ENCODE data around the gene MAD1L1. TPM values are rescaled to one million over a fixed set of nuclear protein-coding genes. Genes with fewer than 3 reads are reported as not detected.

Gene MAD1L1
- total RNA-seq, 2 donors from 2014 or later = 51.2 to 63.8 TPM

GRCh38 chr7:1794888-1795542, 437.7 kb downstream of the MAD1L1 start:
- Mint-ChIP-seq H3K27me3 (ENCODE audit: low read depth) (peaks cover 24% of the 10 kb centered on the region), H3K36me3 (ENCODE audit: insufficient read depth in 2 of 2) (peaks cover 6 to 18% of the 10 kb centered on the region in 2 donors), H3K27ac (no peak overlapping the region), H3K4me1 (ENCODE audit: low read depth) (no peaks in the 10 kb centered on the region), H3K9me3 (peaks cover 10 to 17% of the 10 kb centered on the region in 2 donors), H3K4me3 (no peak overlapping the region)
- no peak for ATAC-seq (replicated peaks in 1 of 2)
- no peak for DNase-seq

DNA sequence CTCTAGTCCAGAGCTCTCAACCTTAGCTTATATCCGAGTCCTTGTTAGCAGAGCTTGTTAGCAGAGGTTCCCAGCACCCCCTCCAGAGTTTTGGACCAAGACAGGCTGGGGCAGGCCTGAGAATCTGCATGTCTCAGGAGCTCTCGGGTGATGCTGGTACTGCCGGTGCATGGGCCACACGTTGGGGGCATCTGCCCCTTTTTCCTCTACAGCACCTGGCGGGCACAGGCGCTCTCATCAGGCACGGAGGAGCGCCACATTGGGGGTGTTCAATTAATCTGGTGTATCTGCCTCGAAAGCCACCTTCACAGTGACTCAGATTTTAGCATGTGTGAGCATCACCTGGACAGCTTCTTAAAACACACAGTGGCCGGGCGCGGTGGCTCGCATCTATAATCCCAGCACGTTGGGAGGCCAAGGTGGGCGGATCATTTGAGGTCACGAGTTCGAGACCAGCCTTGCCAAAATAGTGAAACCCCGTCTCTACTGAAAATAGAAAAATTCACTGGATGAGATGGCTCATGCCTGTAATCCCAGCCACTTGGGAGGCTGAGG, 445.0 kb downstream of the MAD1L1 start:
- H3K4me3 Mint-ChIP-seq = no peak overlapping the region
- no peaks in the 10 kb centered on the region for H3K27me3 Mint-ChIP-seq (ENCODE audit: low read depth)
- no peak for DNase-seq
- H3K36me3 Mint-ChIP-seq (ENCODE audit: insufficient read depth in 2 of 2) = peaks cover 5 to 11% of the 10 kb centered on the region in 2 donors
- ATAC-seq (replicated peaks in 1 of 2) = no peak
- H3K9me3 Mint-ChIP-seq = peaks cover 3 to 6% of the 10 kb centered on the region in 2 donors
- peaks cover 4% of the 10 kb centered on the region for H3K4me1 Mint-ChIP-seq (ENCODE audit: low read depth)
- H3K27ac Mint-ChIP-seq = no peak overlapping the region

GRCh38 chr7:1787241-1787640, 445.5 kb downstream of the MAD1L1 start:
- DNase-seq = no peak
- H3K27me3 Mint-ChIP-seq (ENCODE audit: low read depth) = no peaks in the 10 kb centered on the region

GRCh38 chr7:1785839-1786238, 446.9 kb downstream of the MAD1L1 start:
- ATAC-seq (replicated peaks in 1 of 2) (no peak), DNase-seq (no peak)
- Mint-ChIP-seq H3K27ac (no peak overlapping the region), H3K4me3 (no peak overlapping the region), H3K9me3 (peaks cover 3 to 5% of the 10 kb centered on the region in 2 donors), H3K27me3 (ENCODE audit: low read depth) (no peaks in the 10 kb centered on the region), H3K4me1 (ENCODE audit: low read depth) (peaks cover 4% of the 10 kb centered on the region), H3K36me3 (ENCODE audit: insufficient read depth in 2 of 2) (peaks cover 5 to 11% of the 10 kb centered on the region in 2 donors)

More at GRCh38 chr7:1787241-1787640, 445.5 kb downstream of the MAD1L1 start:
- Mint-ChIP-seq H3K9me3 (peaks cover 3 to 5% of the 10 kb centered on the region in 2 donors), H3K27ac (no peak overlapping the region), H3K4me1 (ENCODE audit: low read depth) (peaks cover 4% of the 10 kb centered on the region), H3K36me3 (ENCODE audit: insufficient read depth in 2 of 2) (peaks cover 5 to 11% of the 10 kb centered on the region in 2 donors), H3K4me3 (no peak overlapping the region)
- no peak for ATAC-seq (replicated peaks in 1 of 2)

DNA sequence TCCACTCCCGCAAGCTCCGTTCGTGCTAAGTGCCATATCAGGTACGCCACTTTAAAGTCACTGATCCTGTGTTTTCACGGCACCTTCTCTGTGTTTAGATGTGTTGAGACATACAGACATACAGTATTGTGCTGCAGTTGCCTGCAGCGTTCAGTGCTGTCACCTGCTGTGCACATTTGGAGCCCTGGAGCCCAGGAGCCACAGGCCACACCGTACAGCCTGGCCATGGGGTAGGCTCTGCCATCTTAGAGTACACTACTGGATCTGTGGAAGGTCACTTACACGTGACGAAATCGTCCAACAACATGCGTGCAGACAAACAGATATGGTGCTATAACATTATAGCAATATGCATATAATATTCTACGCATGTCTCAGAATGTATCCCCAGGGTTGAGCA, 451.4 kb downstream of the MAD1L1 start:
- no peak for ATAC-seq (replicated peaks in 1 of 2)
- Mint-ChIP-seq H3K27me3 (ENCODE audit: low read depth) (peaks cover 8% of the 10 kb centered on the region), H3K36me3 (ENCODE audit: insufficient read depth in 2 of 2) (peaks cover 11 to 12% of the 10 kb centered on the region in 2 donors), H3K4me1 (ENCODE audit: low read depth) (peaks cover 4% of the 10 kb centered on the region), H3K9me3 (peaks cover 8 to 11% of the 10 kb centered on the region in 2 donors), H3K4me3 (no peak overlapping the region), H3K27ac (no peak overlapping the region)
- no peak for DNase-seq

DNA sequence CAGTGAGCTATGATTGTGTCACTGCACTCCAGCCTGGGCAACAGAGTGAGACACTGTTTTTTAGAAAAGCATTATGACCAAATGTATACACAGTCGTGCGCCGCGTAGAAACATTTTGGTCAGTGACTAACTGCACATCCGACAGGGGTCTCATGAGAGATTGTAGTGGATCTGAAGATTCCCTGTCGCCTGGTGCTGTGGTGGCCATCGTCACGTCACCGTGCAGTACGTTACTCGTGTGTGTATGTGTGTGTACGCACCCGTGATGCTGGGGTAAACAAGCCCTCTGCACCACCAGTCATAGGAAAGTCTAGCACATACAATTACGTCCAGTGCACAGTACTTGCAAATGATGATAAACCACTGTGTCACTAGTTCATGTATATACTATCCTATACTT, 453.3 kb downstream of the MAD1L1 start:
- peaks cover 8% of the 10 kb centered on the region for H3K27me3 Mint-ChIP-seq (ENCODE audit: low read depth)
- DNase-seq (no peak), ATAC-seq (replicated peaks in 1 of 2) (no peak)
- H3K9me3 Mint-ChIP-seq = peaks cover 12 to 13% of the 10 kb centered on the region in 2 donors
- no peak overlapping the region for H3K4me3 Mint-ChIP-seq
- H3K4me1 Mint-ChIP-seq (ENCODE audit: low read depth) = no peaks in the 10 kb centered on the region
- no peak overlapping the region for H3K27ac Mint-ChIP-seq
- peaks cover 6 to 7% of the 10 kb centered on the region in 2 donors for H3K36me3 Mint-ChIP-seq (ENCODE audit: insufficient read depth in 2 of 2)

GRCh38 chr7:1777122-1777521, 455.6 kb downstream of the MAD1L1 start:
- H3K27ac Mint-ChIP-seq = no peak overlapping the region
- peaks cover 8% of the 10 kb centered on the region for H3K27me3 Mint-ChIP-seq (ENCODE audit: low read depth)
- H3K4me3 Mint-ChIP-seq = no peak overlapping the region
- no peaks in the 10 kb centered on the region for H3K4me1 Mint-ChIP-seq (ENCODE audit: low read depth)
- peaks cover 11 to 15% of the 10 kb centered on the region in 2 donors for H3K36me3 Mint-ChIP-seq (ENCODE audit: insufficient read depth in 2 of 2)
- H3K9me3 Mint-ChIP-seq = peaks cover 18 to 19% of the 10 kb centered on the region in 2 donors
- no peak for ATAC-seq (replicated peaks in 1 of 2)
- no peak for DNase-seq

DNA sequence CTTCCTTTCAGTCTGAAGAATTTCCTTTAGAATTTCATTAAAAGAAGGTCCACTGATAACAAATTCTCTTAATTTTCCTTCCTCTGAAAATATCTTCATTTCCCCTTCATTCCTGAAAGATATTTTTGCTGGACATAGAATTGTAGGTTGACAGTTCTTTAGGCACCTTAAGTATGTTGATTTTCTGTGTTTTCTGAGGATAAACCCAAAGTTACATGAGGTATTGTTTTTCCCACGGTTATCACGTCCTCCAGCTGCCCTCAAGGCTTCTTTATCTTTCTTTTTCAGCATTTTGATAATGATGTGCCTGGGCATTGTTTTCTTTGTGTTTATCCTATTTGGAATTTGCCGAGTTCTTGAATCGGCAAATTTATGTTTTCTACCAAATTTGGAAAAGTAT, 457.4 kb downstream of the MAD1L1 start:
- peaks cover 11 to 15% of the 10 kb centered on the region in 2 donors for H3K36me3 Mint-ChIP-seq (ENCODE audit: insufficient read depth in 2 of 2)
- no peak overlapping the region for H3K4me3 Mint-ChIP-seq
- no peak overlapping the region for H3K27ac Mint-ChIP-seq
- peaks cover 8% of the 10 kb centered on the region for H3K27me3 Mint-ChIP-seq (ENCODE audit: low read depth)
- ATAC-seq (replicated peaks in 1 of 2) (no peak), DNase-seq (no peak)
- H3K4me1 Mint-ChIP-seq (ENCODE audit: low read depth) = no peaks in the 10 kb centered on the region
- peaks cover 18 to 19% of the 10 kb centered on the region in 2 donors for H3K9me3 Mint-ChIP-seq

DNA sequence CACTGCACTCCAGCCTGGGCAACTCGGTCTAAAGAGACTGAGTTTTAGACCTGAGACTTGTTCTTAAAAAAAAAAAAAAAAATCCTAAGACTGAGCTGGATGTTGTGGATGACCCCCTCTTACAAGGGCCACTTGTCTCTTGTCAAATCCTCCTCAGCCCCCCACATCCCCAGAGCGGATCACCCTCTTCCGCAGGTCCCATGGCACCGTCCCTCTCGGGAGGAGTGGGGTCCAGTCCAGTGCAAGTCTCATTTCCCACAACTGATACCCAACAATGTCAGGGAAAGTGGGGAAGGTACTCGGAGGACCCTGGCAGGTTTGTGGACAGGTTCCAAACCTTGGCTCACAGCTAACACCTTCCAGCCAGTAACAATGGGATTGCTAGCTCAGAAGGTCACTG, 462.4 kb downstream of the MAD1L1 start:
- H3K9me3 Mint-ChIP-seq = peaks cover 8% of the 10 kb centered on the region in 2 donors
- DNase-seq (no peak), ATAC-seq (replicated peaks in 1 of 2) (no peak)
- H3K27me3 Mint-ChIP-seq (ENCODE audit: low read depth) = no peaks in the 10 kb centered on the region
- H3K36me3 Mint-ChIP-seq (ENCODE audit: insufficient read depth in 2 of 2) = peaks cover 4 to 8% of the 10 kb centered on the region in 2 donors
- no peak overlapping the region for H3K4me3 Mint-ChIP-seq
- H3K27ac Mint-ChIP-seq = no peak overlapping the region
- H3K4me1 Mint-ChIP-seq (ENCODE audit: low read depth) = no peaks in the 10 kb centered on the region

- DNase-seq = no peak
- no peak for ATAC-seq (replicated peaks in 1 of 2)
- no peak overlapping the region for H3K4me3 Mint-ChIP-seq
- no peaks in the 10 kb centered on the region for H3K4me1 Mint-ChIP-seq (ENCODE audit: low read depth)
- H3K36me3 Mint-ChIP-seq (ENCODE audit: insufficient read depth in 2 of 2) = peaks cover 4 to 8% of the 10 kb centered on the region in 2 donors
- H3K27me3 Mint-ChIP-seq (ENCODE audit: low read depth) = no peaks in the 10 kb centered on the region
- H3K9me3 Mint-ChIP-seq = peaks cover 6 to 7% of the 10 kb centered on the region in 2 donors
- H3K27ac Mint-ChIP-seq = no peak overlapping the region
Observed at GRCh38 chr7:1769286-1770200, 463.2 kb downstream of the MAD1L1 start.

GRCh38 chr7:1768832-1769231, 463.9 kb downstream of the MAD1L1 start:
- H3K4me1 Mint-ChIP-seq (ENCODE audit: low read depth) = no peaks in the 10 kb centered on the region
- no peak for ATAC-seq (replicated peaks in 1 of 2)
- H3K27ac Mint-ChIP-seq = no peak overlapping the region
- no peaks in the 10 kb centered on the region for H3K27me3 Mint-ChIP-seq (ENCODE audit: low read depth)
- H3K36me3 Mint-ChIP-seq (ENCODE audit: insufficient read depth in 2 of 2) = peaks cover 4 to 8% of the 10 kb centered on the region in 2 donors
- peaks cover 6 to 7% of the 10 kb centered on the region in 2 donors for H3K9me3 Mint-ChIP-seq
- H3K4me3 Mint-ChIP-seq = no peak overlapping the region
- DNase-seq = no peak

- Mint-ChIP-seq H3K27ac (no peak overlapping the region), H3K9me3 (peaks cover 0 to 2% of the 10 kb centered on the region in 2 donors), H3K4me3 (no peak overlapping the region), H3K27me3 (ENCODE audit: low read depth) (no peaks in the 10 kb centered on the region), H3K36me3 (ENCODE audit: insufficient read depth in 2 of 2) (peaks cover 3% of the 10 kb centered on the region in 2 donors), H3K4me1 (ENCODE audit: low read depth) (no peaks in the 10 kb centered on the region)
- no peak for ATAC-seq (replicated peaks in 1 of 2)
- no peak for DNase-seq
Observed at GRCh38 chr7:1767524-1767923, 465.2 kb downstream of the MAD1L1 start.

Measured in activated T-cell treated with anti-CD3 and anti-CD28 coated beads, Interleukin-2, amount 50 U/mL, for 72 hours (primary cell).